Measurements from ENCODE around the gene GALNT12.

Gene GALNT12

GRCh38 chr9:98852460-98852734, 44.9 kb downstream of the GALNT12 start:
- Histone ChIP-seq H3K27ac (no peak overlapping the region), H3K36me3 (ENCODE audit: insufficient read depth) (no peaks in the 10 kb centered on the region), H3K27me3 (ENCODE audit: insufficient read depth, low read depth) (no peaks in the 10 kb centered on the region), H2AFZ (ENCODE audit: low read depth) (no peak overlapping the region), H3K4me1 (ENCODE audit: low read depth, poor library complexity, severe bottlenecking) (peaks cover 6% of the 10 kb centered on the region), H3K9ac (no peak overlapping the region), H3K4me3 (IDR thresholded peaks at IDR 0.05; ENCODE audit: insufficient read depth, low read depth, low read length) (no peak overlapping the region), H4K20me1 (ENCODE audit: insufficient read depth) (no peaks in the 10 kb centered on the region), H3K79me2 (ENCODE audit: insufficient read depth, low read depth) (no peaks in the 10 kb centered on the region), H3K4me2 (no peak overlapping the region)
- no peak for TF ChIP-seq CTCF (conservative IDR thresholded peaks at IDR 0.05; ENCODE audit: low read depth, low read length)

GRCh38 chr9:98852961-98853360, 45.5 kb downstream of the GALNT12 start:
- Histone ChIP-seq H3K79me2 (ENCODE audit: insufficient read depth, low read depth) (no peaks in the 10 kb centered on the region), H3K4me2 (no peak overlapping the region), H2AFZ (ENCODE audit: low read depth) (no peak overlapping the region), H3K27me3 (ENCODE audit: insufficient read depth, low read depth) (no peaks in the 10 kb centered on the region), H3K9ac (no peak overlapping the region), H3K27ac (no peak overlapping the region), H3K4me3 (IDR thresholded peaks at IDR 0.05; ENCODE audit: insufficient read depth, low read depth, low read length) (no peak overlapping the region), H3K36me3 (ENCODE audit: insufficient read depth) (no peaks in the 10 kb centered on the region), H3K4me1 (ENCODE audit: low read depth, poor library complexity, severe bottlenecking) (peaks cover 6% of the 10 kb centered on the region), H4K20me1 (ENCODE audit: insufficient read depth) (no peaks in the 10 kb centered on the region)
- TF ChIP-seq CTCF (conservative IDR thresholded peaks at IDR 0.05; ENCODE audit: low read depth, low read length), result no peak

- Histone ChIP-seq H3K4me3 (IDR thresholded peaks at IDR 0.05; ENCODE audit: insufficient read depth, low read depth, low read length) (no peak overlapping the region), H3K4me1 (ENCODE audit: low read depth, poor library complexity, severe bottlenecking) (no peaks in the 10 kb centered on the region), H3K79me2 (ENCODE audit: insufficient read depth, low read depth) (no peaks in the 10 kb centered on the region), H3K27ac (no peak overlapping the region), H3K4me2 (no peak overlapping the region), H4K20me1 (ENCODE audit: insufficient read depth) (no peaks in the 10 kb centered on the region), H3K27me3 (ENCODE audit: insufficient read depth, low read depth) (no peaks in the 10 kb centered on the region), H3K36me3 (ENCODE audit: insufficient read depth) (no peaks in the 10 kb centered on the region), H2AFZ (ENCODE audit: low read depth) (no peak overlapping the region), H3K9ac (no peak overlapping the region)
- TF ChIP-seq CTCF (conservative IDR thresholded peaks at IDR 0.05; ENCODE audit: low read depth, low read length), result no peak
Measured at GRCh38 chr9:98854266-98854665, 46.8 kb downstream of the GALNT12 start.

- Histone ChIP-seq H2AFZ (ENCODE audit: low read depth) (no peak overlapping the region), H3K27me3 (ENCODE audit: insufficient read depth, low read depth) (no peaks in the 10 kb centered on the region), H3K4me1 (ENCODE audit: low read depth, poor library complexity, severe bottlenecking) (no peaks in the 10 kb centered on the region), H3K79me2 (ENCODE audit: insufficient read depth, low read depth) (no peaks in the 10 kb centered on the region), H3K9ac (no peak overlapping the region), H3K4me2 (no peak overlapping the region), H4K20me1 (ENCODE audit: insufficient read depth) (no peaks in the 10 kb centered on the region), H3K27ac (no peak overlapping the region), H3K4me3 (IDR thresholded peaks at IDR 0.05; ENCODE audit: insufficient read depth, low read depth, low read length) (no peak overlapping the region), H3K36me3 (ENCODE audit: insufficient read depth) (no peaks in the 10 kb centered on the region)
- no peak for TF ChIP-seq CTCF (conservative IDR thresholded peaks at IDR 0.05; ENCODE audit: low read depth, low read length)
Measured at GRCh38 chr9:98855592-98855991, 48.1 kb downstream of the GALNT12 start.

GRCh38 chr9:98856982-98857381, 49.5 kb downstream of the GALNT12 start:
- Histone ChIP-seq H3K27ac (no peak overlapping the region), H2AFZ (ENCODE audit: low read depth) (no peak overlapping the region)
- TF ChIP-seq CTCF (conservative IDR thresholded peaks at IDR 0.05; ENCODE audit: low read depth, low read length), result no peak

More at GRCh38 chr9:98856982-98857381, 49.5 kb downstream of the GALNT12 start:
- Histone ChIP-seq H4K20me1 (ENCODE audit: insufficient read depth) (no peaks in the 10 kb centered on the region), H3K79me2 (ENCODE audit: insufficient read depth, low read depth) (no peaks in the 10 kb centered on the region), H3K4me3 (IDR thresholded peaks at IDR 0.05; ENCODE audit: insufficient read depth, low read depth, low read length) (no peak overlapping the region), H3K27me3 (ENCODE audit: insufficient read depth, low read depth) (no peaks in the 10 kb centered on the region), H3K4me1 (ENCODE audit: low read depth, poor library complexity, severe bottlenecking) (peaks cover 3% of the 10 kb centered on the region), H3K36me3 (ENCODE audit: insufficient read depth) (no peaks in the 10 kb centered on the region), H3K4me2 (no peak overlapping the region), H3K9ac (no peak overlapping the region)

All from KMS-11 (cell line).